ENCODE measurements around the gene DENND6B. TPM values are rescaled to one million over a fixed set of nuclear protein-coding genes. Genes with fewer than 3 reads are reported as not detected.

The DENND6B gene
- total RNA-seq, 1 donor from 2014 or later: 1.4 TPM

- peaks cover 18% of the 10 kb centered on the region in 2 donors for H3K36me3 ChIP-seq
- DNase-seq (ENCODE audit: low spot score in 2 of 2): no peak
- no peaks in the 10 kb centered on the region for H3K27me3 ChIP-seq
- TF ChIP-seq, protein P1, sequence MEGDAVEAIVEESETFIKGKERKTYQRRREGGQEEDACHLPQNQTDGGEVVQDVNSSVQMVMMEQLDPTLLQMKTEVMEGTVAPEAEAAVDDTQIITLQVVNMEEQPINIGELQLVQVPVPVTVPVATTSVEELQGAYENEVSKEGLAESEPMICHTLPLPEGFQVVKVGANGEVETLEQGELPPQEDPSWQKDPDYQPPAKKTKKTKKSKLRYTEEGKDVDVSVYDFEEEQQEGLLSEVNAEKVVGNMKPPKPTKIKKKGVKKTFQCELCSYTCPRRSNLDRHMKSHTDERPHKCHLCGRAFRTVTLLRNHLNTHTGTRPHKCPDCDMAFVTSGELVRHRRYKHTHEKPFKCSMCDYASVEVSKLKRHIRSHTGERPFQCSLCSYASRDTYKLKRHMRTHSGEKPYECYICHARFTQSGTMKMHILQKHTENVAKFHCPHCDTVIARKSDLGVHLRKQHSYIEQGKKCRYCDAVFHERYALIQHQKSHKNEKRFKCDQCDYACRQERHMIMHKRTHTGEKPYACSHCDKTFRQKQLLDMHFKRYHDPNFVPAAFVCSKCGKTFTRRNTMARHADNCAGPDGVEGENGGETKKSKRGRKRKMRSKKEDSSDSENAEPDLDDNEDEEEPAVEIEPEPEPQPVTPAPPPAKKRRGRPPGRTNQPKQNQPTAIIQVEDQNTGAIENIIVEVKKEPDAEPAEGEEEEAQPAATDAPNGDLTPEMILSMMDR (IDR thresholded peaks at IDR 0.05): peak in 1 of 3 experiments; percentile 3
- intact Hi-C loops (cut with DNase I): loop anchor here (2.0 kb wide), 1 partner anchor 19 kb away; no protein-coding TSS in a partner anchor
- H3K9me3 ChIP-seq: no peaks in the 10 kb centered on the region
- no peak overlapping the region for H3K27ac ChIP-seq
- peak overlapping the region; percentile 49 to 66 for H3K4me3 ChIP-seq
- H3K4me1 ChIP-seq: peaks cover 15 to 34% of the 10 kb centered on the region in 2 donors
Observed at GRCh38 chr22:50271519-50271970, 55.3 kb downstream of the DENND6B start.

GRCh38 chr22:50270666-50271394 lies 56.0 kb downstream of the DENND6B start:
- H3K36me3 ChIP-seq: peaks cover 11% of the 10 kb centered on the region in 2 donors
- peaks cover 15 to 34% of the 10 kb centered on the region in 2 donors for H3K4me1 ChIP-seq
- TF ChIP-seq, protein P1 (IDR thresholded peaks at IDR 0.05): no peak
- no peaks in the 10 kb centered on the region for H3K27me3 ChIP-seq
- intact Hi-C loops (cut with DNase I): loop anchor here (2.0 kb wide), 1 partner anchor 18 kb away; no protein-coding TSS in a partner anchor
- DNase-seq (ENCODE audit: low spot score in 2 of 2): peak in 1 of 2 donors; percentile 84
- peak overlapping the region; percentile 49 to 66 for H3K4me3 ChIP-seq
- H3K27ac ChIP-seq: peak overlapping the region in 1 of 2 donors; percentile 41
- H3K9me3 ChIP-seq: no peaks in the 10 kb centered on the region

DNA sequence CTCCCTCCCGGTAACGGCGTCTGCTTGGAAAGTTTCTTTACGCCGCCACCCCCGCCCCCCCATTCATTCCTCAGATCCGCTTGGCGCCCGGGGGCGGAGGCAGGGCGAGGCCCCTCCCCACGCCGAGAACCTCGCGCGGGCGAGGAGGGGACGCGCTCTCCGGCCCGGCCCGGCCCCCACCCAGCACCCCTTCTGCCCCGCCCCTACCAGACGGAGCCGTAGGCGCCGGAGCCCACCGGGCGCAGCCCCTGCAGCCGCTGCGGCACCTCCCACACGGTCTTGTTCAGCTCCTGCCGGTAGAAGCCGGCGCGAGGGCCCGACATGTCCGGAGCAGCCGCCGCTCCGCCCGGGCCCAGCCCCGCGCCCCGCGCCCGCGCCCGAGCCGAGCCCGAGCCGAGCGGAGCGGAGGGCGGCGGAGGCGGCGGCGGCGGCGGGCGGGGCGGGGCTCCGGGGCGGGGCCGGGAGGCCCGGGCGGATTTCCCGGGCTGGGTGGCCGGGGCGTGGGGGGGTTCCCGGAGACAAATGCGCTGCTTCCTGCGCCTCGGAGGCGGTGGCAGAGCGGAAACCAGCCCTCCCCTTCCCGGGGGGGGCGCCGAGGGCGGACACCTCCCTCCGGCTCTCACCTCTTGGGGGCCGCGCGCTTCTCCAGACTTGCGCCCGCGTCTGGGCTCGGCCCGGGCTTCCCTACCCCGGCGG lies 56.7 kb downstream of the DENND6B start, which contains the start of gene MAPK11:
TSS of gene MAPK11 (minus strand) at position 411 of the 696 bp plus-strand sequence. CDS start at position 323, 88 bp downstream.
- Histone ChIP-seq H3K27me3 (no peaks in the 10 kb centered on the region), H3K4me3 (peak within 1 kb of the TSS; percentile 49 to 66), H3K36me3 (peaks cover 3 to 4% of the 10 kb centered on the region in 2 donors), H3K4me1 (peaks cover 15 to 34% of the 10 kb centered on the region in 2 donors), H3K27ac (peak within 1 kb of the TSS; percentile 42 to 51), H3K9me3 (no peaks in the 10 kb centered on the region)
- TF ChIP-seq, protein P1 (IDR thresholded peaks at IDR 0.05): no peak
- DNase-seq (ENCODE audit: low spot score in 2 of 2): no peak
- intact Hi-C loops (cut with DNase I): loop anchor here (2.0 kb wide), 1 partner anchor 17 kb away; no protein-coding TSS in a partner anchor

DNA sequence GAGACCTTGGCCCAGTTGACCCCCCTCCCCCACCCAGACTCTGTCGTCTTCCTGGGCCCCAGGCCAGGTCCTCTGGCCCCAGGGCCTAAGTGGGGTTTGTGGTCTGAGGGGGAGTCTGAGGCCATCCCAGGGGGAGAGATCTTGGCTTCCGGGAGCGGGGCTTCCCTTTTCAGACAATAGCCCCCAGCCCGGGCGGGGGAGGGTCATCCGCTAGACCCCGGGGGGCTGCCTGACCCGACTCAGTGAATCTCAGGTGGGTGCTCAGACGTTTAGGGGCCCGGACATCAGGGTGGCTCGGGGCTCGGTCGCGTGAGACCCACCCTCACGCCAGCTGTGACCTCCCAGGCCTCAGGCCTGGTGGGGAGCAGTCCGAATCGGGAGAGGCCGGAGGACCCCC lies 57.2 kb downstream of the DENND6B start:
- Histone ChIP-seq H3K27ac (peak overlapping the region; percentile 42 to 51), H3K9me3 (no peaks in the 10 kb centered on the region), H3K4me1 (peaks cover 15 to 34% of the 10 kb centered on the region in 2 donors), H3K36me3 (no peaks in the 10 kb centered on the region), H3K4me3 (peak overlapping the region; percentile 49 to 66), H3K27me3 (no peaks in the 10 kb centered on the region)
- intact Hi-C loops (cut with DNase I): no loop called here
- DNase-seq (ENCODE audit: low spot score in 2 of 2): no peak
- TF ChIP-seq, protein P1 (IDR thresholded peaks at IDR 0.05): no peak

DNA sequence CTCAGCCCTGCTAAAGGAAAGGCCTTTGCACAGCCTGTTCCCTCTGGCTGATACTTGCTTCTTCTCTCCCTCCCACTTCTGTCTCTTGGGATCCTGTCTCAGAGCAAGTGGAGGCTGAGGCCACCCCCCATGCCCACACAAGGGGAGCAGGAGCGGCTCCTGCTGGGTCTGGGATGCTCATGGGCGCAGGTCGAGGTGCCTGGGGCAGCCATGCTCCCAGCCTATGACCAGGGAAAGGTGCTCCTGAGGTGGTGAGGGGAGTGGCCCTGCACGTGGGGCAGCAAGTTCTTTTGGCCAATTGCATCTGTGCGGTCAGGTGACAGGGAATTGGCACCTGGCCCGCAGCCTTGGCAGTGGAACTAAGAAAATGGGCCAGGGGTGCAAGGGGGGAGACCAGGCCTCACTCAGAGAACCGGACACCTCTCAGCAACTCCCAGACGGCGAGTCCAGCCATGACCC lies 58.1 kb downstream of the DENND6B start:
- intact Hi-C loops (cut with DNase I): no loop called here
- H3K27ac ChIP-seq: no peak overlapping the region
- no peaks in the 10 kb centered on the region for H3K9me3 ChIP-seq
- H3K27me3 ChIP-seq: no peaks in the 10 kb centered on the region
- DNase-seq (ENCODE audit: low spot score in 2 of 2): no peak
- no peak overlapping the region for H3K4me3 ChIP-seq
- H3K36me3 ChIP-seq: no peaks in the 10 kb centered on the region
- TF ChIP-seq, protein P1 (IDR thresholded peaks at IDR 0.05): no peak
- H3K4me1 ChIP-seq: peaks cover 15 to 34% of the 10 kb centered on the region in 2 donors

Data from ascending aorta (tissue), 2 donors.